Right lobe of liver (tissue), 4 donors: ENCODE results near the gene ABCC3.

ENCODE experiments used
- CTCF ChIP-seq, 4 donors: fragments of 200-600 bp in 3 of 4; fragments of 450-650 bp in 1 of 4; IDR thresholded peaks; one replicate each; pipeline versions ENCODE4 v1.5.1 to v1.8.0; 2016 to 2022; ENCODE audit warnings: antibody characterized with exemption in 4 of 4, mild to moderate bottlenecking in 2 of 4
- POLR2A ChIP-seq: fragments of 450-650 bp; IDR thresholded peaks from one replicate; pipeline ENCODE4 v1.6.1; 2017; ENCODE audit warnings: antibody characterized with exemption, mild to moderate bottlenecking
- donor health status: DM: no; HTN: no; CAD: no.
- donor health status: DM: no; HTN: no; CAD: no.
- donor health status: DM: no; HTN: yes; CAD: no.

GRCh38 chr17:50605429-50605828 is 29.3 kb upstream of the ABCC3 start:
- no peak for TF ChIP-seq CTCF (IDR thresholded peaks at IDR 0.05)
- TF ChIP-seq POLR2A = no peak
